ENCODE data around the gene NRF1.

- TF ChIP-seq POLR2A (IDR thresholded peaks at IDR 0.05; ENCODE audit: low read depth, low read length): no peak
- TF ChIP-seq POLR2AphosphoS5 (IDR thresholded peaks at IDR 0.05; ENCODE audit: low read depth, low read length): no peak
- no peak for TF ChIP-seq PAX5 (IDR thresholded peaks at IDR 0.05; ENCODE audit: insufficient read depth, low read length, severe bottlenecking)
- no peak for TF ChIP-seq TAF1 (IDR thresholded peaks at IDR 0.05; ENCODE audit: low read depth, low read length)
- no peak for TF ChIP-seq SPI1 (IDR thresholded peaks at IDR 0.05; ENCODE audit: low read depth, low read length)
These were observed 187.9 kb downstream of the NRF1 start for GRCh38 chr7:129799350-129799955.
